H1 (cell line): ENCODE measurements around the gene SUGP2. TPM values are rescaled to one million over a fixed set of nuclear protein-coding genes. Genes with fewer than 3 reads are reported as not detected.

Experiments
- CTCF ChIA-PET: fragments of 300-600 bp; sonication (Branson Sonifier 250); formaldehyde crosslinking; loops from one replicate; lab custom pipeline; 2021; ENCODE audit not compliant: partially characterized antibody; lab: Charles Lee
- POLR2A ChIA-PET: fragments of 300-600 bp; sonication (Branson Sonifier 250); formaldehyde crosslinking; loops from one replicate; lab custom pipeline; 2021; ENCODE audit warnings: inconsistent platforms; ENCODE audit not compliant: partially characterized antibody; lab: Charles Lee
- DNase-seq, 2 experiments: peaks; one replicate each; pipeline versions ENCODE4 v3.0.0 to v3.0.0-alpha.2; 2010 to 2022; ENCODE audit warnings: low spot score in 2 of 2, low read depth in 1 of 2, mixed read lengths in 1 of 2
- FAIRE-seq: peaks from 2 replicates; lab custom pipeline; 2011; peaks lifted over from hg19 to GRCh38; lab: Jason Lieb, UNC
- H2AFZ ChIP-seq: 2 replicates; pipeline ENCODE4 v1.8.1; 2012; ENCODE audit warnings: low read length, inconsistent platforms
- H2AK5ac ChIP-seq: 2 replicates; pipeline ENCODE4 v1.6.1; 2013; ENCODE audit warnings: low read depth, low read length
- H2BK120ac ChIP-seq: replicated peaks from 2 replicates; pipeline ENCODE3; 2013; ENCODE audit warnings: low read depth, low read length, inconsistent platforms
- H2BK12ac ChIP-seq: 2 replicates; pipeline ENCODE4 v1.6.1; 2013; ENCODE audit warnings: low read depth, low read length
- H2BK15ac ChIP-seq: 2 replicates; pipeline ENCODE4 v1.6.1; 2013; ENCODE audit warnings: low read length
- H2BK20ac ChIP-seq: 2 replicates; pipeline ENCODE4 v1.6.1; 2013; ENCODE audit warnings: low read length
- H2BK5ac ChIP-seq: 2 replicates; pipeline ENCODE4 v1.6.1; 2013; ENCODE audit warnings: low read depth, low read length
- H3K14ac ChIP-seq: 2 replicates; pipeline ENCODE4 v1.6.1; 2013; ENCODE audit warnings: inconsistent platforms; ENCODE audit not compliant: insufficient read length
- H3K18ac ChIP-seq: 2 replicates; pipeline ENCODE4 v1.6.1; 2013; ENCODE audit warnings: low read length; ENCODE audit errors: extremely low read depth
- H3K23ac ChIP-seq: 2 replicates; pipeline ENCODE4 v1.6.1; 2013; ENCODE audit warnings: inconsistent platforms; ENCODE audit not compliant: insufficient read length
- H3K23me2 ChIP-seq: 2 replicates; pipeline ENCODE4 v1.6.1; 2013; ENCODE audit warnings: low read depth, low read length
- H3K27ac ChIP-seq: 2 replicates; pipeline ENCODE4 v1.6.1; 2011; ENCODE audit warnings: low read depth, low read length, inconsistent platforms
- H3K27me3 ChIP-seq, 4 experiments: replicated peaks in 1 of 4; 1 replicate in 1 of 4; 2 replicates in 3 of 4; pipeline versions ENCODE4 v1.6.1 to v1.8.1; 2011 to 2013; ENCODE audit warnings: low read length in 3 of 4, mild to moderate bottlenecking in 3 of 4, inconsistent platforms in 2 of 4, mixed read lengths in 2 of 4, moderate library complexity in 1 of 4; ENCODE audit not compliant: control insufficient read depth in 3 of 4, insufficient read depth in 3 of 4; ENCODE audit errors: extremely low read depth in 1 of 4
- H3K36me3 ChIP-seq, 4 experiments: 2 replicates each; pipeline versions ENCODE4 v1.6.1 to v1.8.1; 2011 to 2013; ENCODE audit warnings: mild to moderate bottlenecking in 4 of 4, low read length in 3 of 4, moderate library complexity in 2 of 4, control low read depth in 1 of 4, inconsistent platforms in 1 of 4; ENCODE audit not compliant: insufficient read depth in 4 of 4, control insufficient read depth in 2 of 4
- H3K4ac ChIP-seq: replicated peaks from 2 replicates; pipeline ENCODE3; 2013; ENCODE audit warnings: low read length, low read depth, mixed read lengths, inconsistent platforms; ENCODE audit not compliant: insufficient read length
- H3K4me1 ChIP-seq, 4 experiments: replicated peaks in 1 of 4; 1 replicate in 1 of 4; 2 replicates in 3 of 4; pipeline versions ENCODE4 v1.6.1 to v1.8.1; 2011 to 2013; ENCODE audit warnings: low read length in 3 of 4, inconsistent platforms in 2 of 4, mixed read lengths in 1 of 4; ENCODE audit not compliant: insufficient read depth in 4 of 4, control insufficient read depth in 3 of 4
- H3K4me2 ChIP-seq, 2 experiments: 2 replicates each; pipeline versions ENCODE4 v1.6.1 to v1.8.1; 2011 to 2013; ENCODE audit warnings: low read depth in 2 of 2, low read length in 2 of 2, control low read depth in 1 of 2, inconsistent platforms in 1 of 2, mild to moderate bottlenecking in 1 of 2; ENCODE audit not compliant: insufficient read depth in 1 of 2
- H3K4me3 ChIP-seq, 4 experiments: fragments of 200-600, 300-600 bp in 1 of 4; sonication (generic), shearing (Covaris generic), sonication (Bioruptor Twin) in 1 of 4; 2 replicates each; pipeline versions ENCODE4 v1.5.1 to v1.8.1; 2011 to 2016; ENCODE audit warnings: low read length in 4 of 4, low read depth in 3 of 4, control low read depth in 2 of 4, inconsistent platforms in 2 of 4, mild to moderate bottlenecking in 2 of 4, mixed read lengths in 1 of 4, moderate library complexity in 1 of 4; ENCODE audit not compliant: insufficient read depth in 2 of 4; ENCODE audit errors: extremely low read depth in 1 of 4
- H3K56ac ChIP-seq: replicated peaks from 2 replicates; pipeline ENCODE3; 2013; ENCODE audit warnings: low read depth, mild to moderate bottlenecking, mixed read lengths, low read length, inconsistent platforms; ENCODE audit not compliant: insufficient read length
- H3K79me1 ChIP-seq: 2 replicates; pipeline ENCODE4 v1.6.1; 2013; ENCODE audit warnings: low read depth, low read length, control low read depth
- H3K79me2 ChIP-seq, 2 experiments: 2 replicates each; pipeline versions ENCODE4 v1.6.1 to v1.8.1; 2012 to 2013; ENCODE audit warnings: low read length in 2 of 2, mild to moderate bottlenecking in 2 of 2, inconsistent platforms in 1 of 2; ENCODE audit not compliant: insufficient read depth in 2 of 2, control insufficient read depth in 1 of 2
- H3K9ac ChIP-seq, 4 experiments: replicated peaks in 1 of 4; 1 replicate in 1 of 4; 2 replicates in 3 of 4; pipeline versions ENCODE4 v1.6.1 to v1.8.1; 2011 to 2013; ENCODE audit warnings: low read depth in 3 of 4, low read length in 3 of 4, control low read depth in 2 of 4, mild to moderate bottlenecking in 2 of 4, moderate library complexity in 2 of 4, inconsistent platforms in 1 of 4; ENCODE audit errors: extremely low read depth in 1 of 4
- H3K9me3 ChIP-seq, 2 experiments: 2 replicates each; pipeline versions ENCODE4 v1.6.1 to v1.8.1; 2012 to 2013; ENCODE audit warnings: mild to moderate bottlenecking in 2 of 2, moderate library complexity in 2 of 2, control low read depth in 1 of 2, inconsistent platforms in 1 of 2, low read depth in 1 of 2, low read length in 1 of 2, mixed read lengths in 1 of 2; ENCODE audit not compliant: insufficient read depth in 2 of 2
- H4K20me1 ChIP-seq, 2 experiments: replicated peaks in 1 of 2; 2 replicates each; pipeline versions ENCODE3 to v1.8.1; 2011 to 2013; ENCODE audit warnings: inconsistent platforms in 2 of 2, low read length in 2 of 2, mild to moderate bottlenecking in 1 of 2; ENCODE audit not compliant: insufficient read depth in 2 of 2, control insufficient read depth in 1 of 2
- H4K5ac ChIP-seq: 2 replicates; pipeline ENCODE4 v1.6.1; 2013; ENCODE audit warnings: low read length, low read depth, mixed read lengths, inconsistent platforms; ENCODE audit not compliant: insufficient read length
- H4K8ac ChIP-seq: 2 replicates; pipeline ENCODE4 v1.8.0; 2013; ENCODE audit warnings: mild to moderate bottlenecking, moderate library complexity, low read length, inconsistent platforms; ENCODE audit not compliant: insufficient read depth; ENCODE audit errors: extremely low read depth
- H4K91ac ChIP-seq: replicated peaks from 2 replicates; pipeline ENCODE3; 2013; ENCODE audit warnings: low read length, mixed read lengths, inconsistent platforms; ENCODE audit not compliant: insufficient read length
- BCL11A ChIP-seq, 2 experiments: IDR thresholded peaks; one replicate each; pipeline ENCODE4 v1.6.1; 2011; ENCODE audit warnings: low read depth in 2 of 2, low read length in 2 of 2, mild to moderate bottlenecking in 2 of 2
- EP300 ChIP-seq, 2 experiments: IDR thresholded peaks; 1 replicate in 1 of 2; 2 replicates in 1 of 2; pipeline ENCODE4 v1.6.1; 2011 to 2012; ENCODE audit warnings: low read depth in 2 of 2, low read length in 2 of 2, mild to moderate bottlenecking in 2 of 2, borderline replicate concordance in 1 of 2, inconsistent platforms in 1 of 2, moderate library complexity in 1 of 2
- HDAC2 ChIP-seq, 2 experiments: fragments of 300-600 bp in 1 of 2; sonication (generic) in 1 of 2; IDR thresholded peaks; 2 replicates each; pipeline ENCODE4 v1.6.1; 2011 to 2012; ENCODE audit warnings: low read depth in 2 of 2, low read length in 2 of 2, mild to moderate bottlenecking in 2 of 2, moderate library complexity in 2 of 2, borderline replicate concordance in 1 of 2, inconsistent platforms in 1 of 2
- NANOG ChIP-seq: IDR thresholded peaks from 2 replicates; pipeline ENCODE4 v1.6.1; 2011; ENCODE audit warnings: low read length, low read depth, mild to moderate bottlenecking, inconsistent platforms; ENCODE audit not compliant: insufficient read depth, poor library complexity, severe bottlenecking
- NRF1 ChIP-seq: IDR thresholded peaks from 2 replicates; pipeline ENCODE4 v1.6.1; 2011; ENCODE audit warnings: mild to moderate bottlenecking, low read depth, low read length, improper control_type of control experiment
- RAD21 ChIP-seq, 2 experiments: IDR thresholded peaks in 1 of 2; conservative IDR thresholded peaks in 1 of 2; 2 replicates each; pipeline ENCODE4 v1.6.1; 2011; ENCODE audit warnings: low read depth in 2 of 2, low read length in 2 of 2, improper control_type of control experiment in 1 of 2, inconsistent platforms in 1 of 2, mild to moderate bottlenecking in 1 of 2, moderate library complexity in 1 of 2
- SIRT6 ChIP-seq: IDR thresholded peaks from one replicate; pipeline ENCODE4 v1.7.1; 2012; ENCODE audit warnings: low read length, inconsistent platforms
- polyA plus RNA-seq, 7 experiments: library from polyadenylated mRNA; depleted of rRNA in 3 of 7; stranded (reverse) in 5 of 7; unstranded in 2 of 7; fragments of >200 nt in 5 of 7; fragments of 200-250 nt in 2 of 7; gene quantifications; 1 replicate in 5 of 7; 2 replicates in 1 of 7; 4 replicates in 1 of 7; pipeline versions ENCODE4 v1.2.1 to v1.2.3, GENCODE V29; 2011 to 2013; ENCODE audit warnings: missing spikeins in 2 of 7, mixed read lengths in 2 of 7
- total RNA-seq: library from RNA; stranded (reverse); fragmentation: NEBNext Ultra II Directional; extraction: Animal tissue kit (Norgen Biotek cat#: 25700); gene quantifications from 2 replicates; pipeline ENCODE4 v1.2.1, GENCODE V29; 2021

SUGP2 gene
- total and polyA plus RNA-seq, 2 of the 8 experiments (the other 6 are each of a cell fraction or from before 2014, with no cell fraction given): 57.7 to 114 TPM

DNA sequence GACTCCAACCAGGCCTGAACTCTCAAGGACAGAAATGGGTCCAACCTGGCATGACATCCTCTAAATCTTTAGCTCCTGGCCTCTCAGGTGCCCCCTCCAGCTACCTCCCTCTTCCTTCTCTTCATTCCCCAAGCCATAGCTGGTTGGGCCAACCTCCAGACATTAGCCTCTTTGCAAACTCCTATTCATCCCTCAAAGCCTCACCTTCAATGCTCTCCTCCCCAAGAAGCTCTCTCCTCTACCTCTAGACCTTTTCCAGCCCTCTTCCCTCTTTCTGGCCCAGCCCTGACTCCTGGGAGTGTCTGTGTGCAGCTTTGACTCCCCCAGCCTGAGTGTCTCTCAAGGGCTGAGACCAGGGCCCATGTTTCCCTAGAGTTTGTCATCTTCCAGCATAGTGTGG, 87.0 kb downstream of the SUGP2 start:
- H3K18ac ChIP-seq: no peak overlapping the region
- no peak for FAIRE-seq
- H3K27ac ChIP-seq: no peak overlapping the region
- H2BK120ac ChIP-seq: no peak overlapping the region
- no peak overlapping the region for H4K5ac ChIP-seq
- no peaks in the 10 kb centered on the region for H3K9me3 ChIP-seq
- H3K14ac ChIP-seq: no peak overlapping the region
- ChIA-PET POLR2A (interaction anchor here (0.6 kb wide), 2 partner anchors 10 to 20 kb away, joined by 3 read pairs; no protein-coding TSS in a partner anchor), CTCF (interaction anchor here (0.8 kb wide), 1 partner anchor 12 kb away, joined by 3 read pairs; no protein-coding TSS in a partner anchor)
- H3K79me2 ChIP-seq: no peaks in the 10 kb centered on the region; a peak in 1 of 4 replicates
- H3K27me3 ChIP-seq: no peaks in the 10 kb centered on the region
- H2BK12ac ChIP-seq: no peak overlapping the region
- no peaks in the 10 kb centered on the region for H3K79me1 ChIP-seq
- peaks cover 1 to 2% of the 10 kb centered on the region in 2 experiments for H4K20me1 ChIP-seq
- DNase-seq: no peak
- H3K4me1 ChIP-seq: peaks cover 0 to 7% (median 6%) of the 10 kb centered on the region in 4 experiments; a peak in 6 of 7 replicates
- no peak overlapping the region for H3K23ac ChIP-seq
- no peak overlapping the region for H2BK5ac ChIP-seq
- no peak overlapping the region for H3K4ac ChIP-seq
- no peak overlapping the region for H3K4me2 ChIP-seq
- H2AFZ ChIP-seq: no peak overlapping the region
- H2AK5ac ChIP-seq: no peak overlapping the region
- no peak overlapping the region for H4K8ac ChIP-seq
- H3K56ac ChIP-seq: no peak overlapping the region
- H3K23me2 ChIP-seq: peaks cover 7% of the 10 kb centered on the region; the same call in 1 of the 2 replicates
- H3K9ac ChIP-seq: no peak overlapping the region
- no peak overlapping the region for H4K91ac ChIP-seq
- no peak overlapping the region for H2BK15ac ChIP-seq
- 0 out of 8 replicates have a peak, but pooled peaks cover 0 to 5% (median 0%) of the 10 kb centered on the region in 4 experiments for H3K36me3 ChIP-seq
- no peak overlapping the region for H3K4me3 ChIP-seq
- no peak overlapping the region for H2BK20ac ChIP-seq
- TF ChIP-seq NRF1: no peak
- TF ChIP-seq RAD21 (IDR thresholded peaks at IDR 0.05 in 1 of 2, conservative IDR thresholded peaks at IDR 0.05 in 1 of 2; ENCODE audit: low read depth in 2 of 2, low read length in 2 of 2): no peak
- no peak for TF ChIP-seq EP300 (IDR thresholded peaks at IDR 0.05; ENCODE audit: borderline replicate concordance in 1 of 2, low read depth in 2 of 2, low read length in 2 of 2)
- TF ChIP-seq HDAC2 (IDR thresholded peaks at IDR 0.05; ENCODE audit: borderline replicate concordance in 1 of 2, low read depth in 2 of 2, low read length in 2 of 2): no peak
- no peak for TF ChIP-seq SIRT6
- TF ChIP-seq BCL11A (IDR thresholded peaks at IDR 0.05; ENCODE audit: low read depth in 2 of 2, low read length in 2 of 2): no peak
- TF ChIP-seq NANOG: no peak
